RWPE2 (cell line): ENCODE measurements around the gene ATRN.

Experiments
- ATAC-seq: fragments of 200-7000 bp; cut with Tn5 transposase; 3 replicates; pipeline ENCODE4 v1.9.1; 2021; ENCODE audit warnings: low read depth
- DNase-seq: peaks from one replicate; pipeline ENCODE4 v3.0.0-alpha.2; 2020; ENCODE audit warnings: low spot score
- H3K27ac ChIP-seq: fragments of 450-650 bp; 2 replicates; pipeline ENCODE4 v1.5.1; 2017; ENCODE audit warnings: mild to moderate bottlenecking; ENCODE audit not compliant: poor library complexity, severe bottlenecking
- H3K27me3 ChIP-seq: fragments of 250-450 bp; sonication (Bioruptor Pico); 2 replicates; pipeline ENCODE4 v1.5.1; 2021; ENCODE audit warnings: mild to moderate bottlenecking, moderate library complexity; ENCODE audit not compliant: insufficient read depth, poor library complexity, severe bottlenecking
- H3K36me3 ChIP-seq: fragments of 250-450 bp; sonication (Bioruptor Pico); 2 replicates; pipeline ENCODE4 v1.5.1; 2020; ENCODE audit warnings: low read depth, mild to moderate bottlenecking, moderate library complexity
- H3K4me1 ChIP-seq: fragments of 250-450 bp; sonication (Bioruptor Pico); 2 replicates; pipeline ENCODE4 v1.5.1; 2021; ENCODE audit warnings: mild to moderate bottlenecking, moderate library complexity; ENCODE audit not compliant: insufficient read depth, poor library complexity, severe bottlenecking
- H3K4me3 ChIP-seq: fragments of 250-450 bp; sonication (Bioruptor Pico); 2 replicates; pipeline ENCODE4 v1.5.1; 2021; ENCODE audit warnings: mild to moderate bottlenecking, moderate library complexity; ENCODE audit not compliant: severe bottlenecking
- H3K9me3 ChIP-seq: fragments of 250-450 bp; sonication (Bioruptor Pico); 2 replicates; pipeline ENCODE4 v1.5.1; 2021; ENCODE audit warnings: mild to moderate bottlenecking, moderate library complexity; ENCODE audit not compliant: severe bottlenecking
- CTCF ChIP-seq: fragments of 450-650 bp; IDR thresholded peaks from one replicate; pipeline ENCODE4 v1.5.1; 2017; ENCODE audit warnings: mild to moderate bottlenecking, moderate library complexity; ENCODE audit not compliant: poor library complexity, severe bottlenecking

Gene ATRN

GRCh38 chr20:3647473-3647872 is 176.7 kb downstream of the ATRN start:
- Histone ChIP-seq H3K4me3 (no peak overlapping the region), H3K36me3 (no peaks in the 10 kb centered on the region), H3K27me3 (no peaks in the 10 kb centered on the region), H3K9me3 (no peaks in the 10 kb centered on the region), H3K4me1 (no peaks in the 10 kb centered on the region), H3K27ac (no peak overlapping the region)
- no peak for TF ChIP-seq CTCF
- DNase-seq: no peak
- ATAC-seq: no peak

- Histone ChIP-seq H3K4me1 (no peaks in the 10 kb centered on the region), H3K27me3 (no peaks in the 10 kb centered on the region), H3K36me3 (no peaks in the 10 kb centered on the region), H3K4me3 (no peak overlapping the region), H3K9me3 (no peaks in the 10 kb centered on the region), H3K27ac (no peak overlapping the region)
- no peak for ATAC-seq
- no peak for TF ChIP-seq CTCF
- no peak for DNase-seq
Observed at GRCh38 chr20:3648951-3649350, 178.1 kb downstream of the ATRN start.

- no peak; the same call in 2 of the 3 replicates for ATAC-seq
- Histone ChIP-seq H3K4me1 (no peaks in the 10 kb centered on the region), H3K27me3 (no peaks in the 10 kb centered on the region), H3K9me3 (no peaks in the 10 kb centered on the region), H3K4me3 (no peak overlapping the region), H3K36me3 (no peaks in the 10 kb centered on the region), H3K27ac (no peak overlapping the region)
- no peak for TF ChIP-seq CTCF
- no peak for DNase-seq
Observed at GRCh38 chr20:3651204-3651962, 180.6 kb downstream of the ATRN start.

- no peak for ATAC-seq
- Histone ChIP-seq H3K9me3 (no peaks in the 10 kb centered on the region), H3K4me1 (no peaks in the 10 kb centered on the region), H3K27me3 (no peaks in the 10 kb centered on the region), H3K27ac (no peak overlapping the region), H3K36me3 (no peaks in the 10 kb centered on the region), H3K4me3 (no peak overlapping the region)
- DNase-seq: no peak
- no peak for TF ChIP-seq CTCF
Observed at GRCh38 chr20:3652221-3652620, 181.4 kb downstream of the ATRN start.
